ENCODE measurements around the gene TBC1D32. TPM values are rescaled to one million over a fixed set of nuclear protein-coding genes. Genes with fewer than 3 reads are reported as not detected.

TBC1D32 gene
- total RNA-seq, 1 experiment from 2014 or later = 9.0 TPM

DNA sequence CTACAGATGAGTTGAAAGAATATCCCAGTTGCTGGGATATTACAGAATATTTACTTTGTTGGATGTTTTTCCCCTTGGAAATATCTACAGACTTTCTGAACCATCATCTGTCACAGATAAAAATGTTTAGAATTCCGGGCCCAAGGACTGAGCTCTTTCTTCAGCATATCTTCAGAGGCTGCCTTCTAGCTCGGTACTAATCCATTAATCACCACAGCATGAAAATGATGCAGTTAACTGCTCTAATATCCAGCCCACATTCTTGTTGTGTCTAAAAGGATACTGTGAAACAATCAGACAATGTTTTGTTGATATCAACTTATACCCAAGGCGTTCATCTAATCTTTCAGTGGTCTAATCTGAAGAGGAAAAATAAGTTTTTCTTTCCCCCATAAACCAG lies 247.4 kb downstream of the TBC1D32 start:
- H3K4me2 ChIP-seq (ENCODE audit: insufficient read depth, insufficient read length, low read length) = no peak overlapping the region
- H3K27me3 Mint-ChIP-seq (ENCODE audit: low read depth) = no peaks in the 10 kb centered on the region
- H2BK120ac ChIP-seq (ENCODE audit: low read depth, low read length, poor library complexity, severe bottlenecking) = no peak overlapping the region
- no peak overlapping the region for H2BK12ac ChIP-seq (ENCODE audit: insufficient read length, low read depth, low read length)
- H3K27ac Mint-ChIP-seq = no peak overlapping the region
- H3K36me3 Mint-ChIP-seq (ENCODE audit: insufficient read depth in 1 of 3, low read depth in 3 of 3) = no peaks in the 10 kb centered on the region
- H4K8ac ChIP-seq (replicated peaks; ENCODE audit: insufficient read length, low read depth, low read length) = no peak overlapping the region
- no peak overlapping the region for H3K23ac ChIP-seq (ENCODE audit: insufficient read length, low read depth, low read length)
- no peak overlapping the region for H3K9ac ChIP-seq (ENCODE audit: extremely low read depth, insufficient read length, low read length)
- H3K4me1 Mint-ChIP-seq = peaks cover 9% of the 10 kb centered on the region in 2 experiments
- no peak overlapping the region for H2BK15ac ChIP-seq (ENCODE audit: low read depth, low read length)
- H3K56ac ChIP-seq (ENCODE audit: insufficient read length, low read depth, low read length) = no peak overlapping the region
- no peak overlapping the region for H3K18ac ChIP-seq (ENCODE audit: insufficient read length, low read depth, low read length)
- no peaks in the 10 kb centered on the region for H4K20me1 ChIP-seq (ENCODE audit: control insufficient read depth, insufficient read depth, insufficient read length)
- H2AK5ac ChIP-seq (ENCODE audit: insufficient read length, low read length) = no peak overlapping the region
- WGBS (ENCODE audit: extremely low coverage, insufficient read length, low lambda C conversion rate) = no CpG with 5 or more reads among the region's 3 CpGs
- H4K5ac ChIP-seq (ENCODE audit: insufficient read length, low read depth, low read length) = no peak overlapping the region
- no peaks in the 10 kb centered on the region for H3K9me3 ChIP-seq (ENCODE audit: control insufficient read depth, low read depth, low read length)
- H3K27ac ChIP-seq (ENCODE audit: insufficient read length, low read depth, low read length) = no peak overlapping the region
- H2BK20ac ChIP-seq (ENCODE audit: low read depth, low read length, poor library complexity, severe bottlenecking) = no peak overlapping the region
- H3T11ph ChIP-seq (ENCODE audit: low read length) = no peak overlapping the region
- H2AFZ ChIP-seq (ENCODE audit: low read length) = no peak overlapping the region
- H3K79me2 ChIP-seq (ENCODE audit: insufficient read depth, low read length) = no peaks in the 10 kb centered on the region
- H3K4me1 ChIP-seq (ENCODE audit: insufficient read depth, low read length) = no peaks in the 10 kb centered on the region
- H3K23me2 ChIP-seq (ENCODE audit: insufficient read length, low read depth, low read length, poor library complexity, severe bottlenecking) = no peaks in the 10 kb centered on the region
- no peak overlapping the region for H3K4me3 Mint-ChIP-seq
- H4K91ac ChIP-seq (ENCODE audit: insufficient read length, low read depth, low read length) = no peak overlapping the region
- TF ChIP-seq, protein P1, sequence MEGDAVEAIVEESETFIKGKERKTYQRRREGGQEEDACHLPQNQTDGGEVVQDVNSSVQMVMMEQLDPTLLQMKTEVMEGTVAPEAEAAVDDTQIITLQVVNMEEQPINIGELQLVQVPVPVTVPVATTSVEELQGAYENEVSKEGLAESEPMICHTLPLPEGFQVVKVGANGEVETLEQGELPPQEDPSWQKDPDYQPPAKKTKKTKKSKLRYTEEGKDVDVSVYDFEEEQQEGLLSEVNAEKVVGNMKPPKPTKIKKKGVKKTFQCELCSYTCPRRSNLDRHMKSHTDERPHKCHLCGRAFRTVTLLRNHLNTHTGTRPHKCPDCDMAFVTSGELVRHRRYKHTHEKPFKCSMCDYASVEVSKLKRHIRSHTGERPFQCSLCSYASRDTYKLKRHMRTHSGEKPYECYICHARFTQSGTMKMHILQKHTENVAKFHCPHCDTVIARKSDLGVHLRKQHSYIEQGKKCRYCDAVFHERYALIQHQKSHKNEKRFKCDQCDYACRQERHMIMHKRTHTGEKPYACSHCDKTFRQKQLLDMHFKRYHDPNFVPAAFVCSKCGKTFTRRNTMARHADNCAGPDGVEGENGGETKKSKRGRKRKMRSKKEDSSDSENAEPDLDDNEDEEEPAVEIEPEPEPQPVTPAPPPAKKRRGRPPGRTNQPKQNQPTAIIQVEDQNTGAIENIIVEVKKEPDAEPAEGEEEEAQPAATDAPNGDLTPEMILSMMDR (conservative IDR thresholded peaks at IDR 0.05) = no peak
- H2BK5ac ChIP-seq (ENCODE audit: insufficient read length, low read length) = no peak overlapping the region
- H3K27me3 ChIP-seq (ENCODE audit: insufficient read depth, low read length) = no peaks in the 10 kb centered on the region
- no peak overlapping the region for H3K4ac ChIP-seq (ENCODE audit: low read depth, low read length)
- H3K79me1 ChIP-seq (ENCODE audit: insufficient read depth, low read depth, low read length, poor library complexity, severe bottlenecking) = no peaks in the 10 kb centered on the region
- no peak for DNase-seq
- no peaks in the 10 kb centered on the region for H3K9me3 Mint-ChIP-seq
- no peak overlapping the region for H3K14ac ChIP-seq (ENCODE audit: insufficient read depth, low read length)
